Large intestine (tissue), 3 donors: ENCODE results near the gene AVPR1A. TPM values are rescaled to one million over a fixed set of nuclear protein-coding genes. Genes with fewer than 3 reads are reported as not detected.

Experiments used
- DNase-seq, 2 donors: peaks; one replicate each; pipeline versions ENCODE4 v3.0.0 to v3.0.0-alpha.2; 2013
- H3K27ac ChIP-seq: one replicate; pipeline ENCODE4 v1.5.1; 2013; ENCODE audit warnings: low read length
- H3K27me3 ChIP-seq: 2 replicates; pipeline ENCODE4 v1.6.1; 2013; ENCODE audit warnings: low read length; ENCODE audit not compliant: control insufficient read depth, insufficient read depth
- H3K36me3 ChIP-seq: 2 replicates; pipeline ENCODE4 v1.6.1; 2013; ENCODE audit warnings: low read length; ENCODE audit not compliant: control insufficient read depth, insufficient read depth
- H3K4me1 ChIP-seq: one replicate; pipeline ENCODE4 v1.6.1; 2013; ENCODE audit warnings: low read length; ENCODE audit not compliant: control insufficient read depth, insufficient read depth
- H3K4me3 ChIP-seq: one replicate; pipeline ENCODE4 v1.5.1; 2013; ENCODE audit warnings: low read length
- H3K9me3 ChIP-seq: one replicate; pipeline ENCODE4 v1.6.1; 2013; ENCODE audit warnings: mild to moderate bottlenecking, low read depth, low read length, moderate library complexity; ENCODE audit not compliant: control insufficient read depth
- WGBS: methylation state at CpG from one replicate; pipeline ENCODE4 v1.1.5; 2013; ENCODE audit warnings: low lambda C conversion rate; ENCODE audit not compliant: insufficient coverage; 5-methylcytosine and 5-hydroxymethylcytosine counted together
- polyA plus RNA-seq: library from polyadenylated mRNA; unstranded; fragments of 120-200 nt; gene quantifications from one replicate; pipeline ENCODE4 v1.2.1, GENCODE V29; 2013

The AVPR1A gene
- polyA plus RNA-seq, 1 donor = 0.84 TPM

GRCh38 chr12:63151623-63152320 is 771 bp upstream of the AVPR1A start:
- Histone ChIP-seq H3K4me3 (peak overlapping the region; percentile 19), H3K27ac (no peak overlapping the region), H3K36me3 (no peaks in the 10 kb centered on the region), H3K27me3 (peaks cover 53% of the 10 kb centered on the region), H3K4me1 (peaks cover 15% of the 10 kb centered on the region), H3K9me3 (peaks cover 11% of the 10 kb centered on the region)
- peak in 1 of 2 donors; percentile 45 for DNase-seq
- WGBS = no CpG with 5 or more reads among the region's 26 CpGs

- Histone ChIP-seq H3K9me3 (peaks cover 11% of the 10 kb centered on the region), H3K36me3 (no peaks in the 10 kb centered on the region), H3K4me3 (peak overlapping the region; percentile 19), H3K27ac (no peak overlapping the region), H3K4me1 (peaks cover 15% of the 10 kb centered on the region), H3K27me3 (peaks cover 56% of the 10 kb centered on the region)
- WGBS = no CpG with 5 or more reads among the region's 75 CpGs
- DNase-seq = peak in 1 of 2 donors; percentile 39
Observed at GRCh38 chr12:63149909-63150712, 890 bp downstream of the AVPR1A start.

- Histone ChIP-seq H3K27ac (no peak overlapping the region), H3K36me3 (no peaks in the 10 kb centered on the region), H3K4me1 (no peaks in the 10 kb centered on the region), H3K27me3 (peaks cover 19% of the 10 kb centered on the region), H3K4me3 (no peak overlapping the region), H3K9me3 (no peaks in the 10 kb centered on the region)
- no peak for DNase-seq
- WGBS = 100% methylated on average over 1 of the region's 3 CpGs
Observed at GRCh38 chr12:63144556-63144955, 6.4 kb downstream of the AVPR1A start.

- peak in 1 of 2 donors; percentile 8 for DNase-seq
- Histone ChIP-seq H3K4me3 (no peak overlapping the region), H3K4me1 (no peaks in the 10 kb centered on the region), H3K27me3 (peaks cover 2% of the 10 kb centered on the region), H3K27ac (no peak overlapping the region), H3K36me3 (no peaks in the 10 kb centered on the region), H3K9me3 (no peaks in the 10 kb centered on the region)
- 61% methylated on average over 3 of the region's 4 CpGs for WGBS
Observed at GRCh38 chr12:63138488-63138887, 12.5 kb downstream of the AVPR1A start.

- Histone ChIP-seq H3K27ac (no peak overlapping the region), H3K9me3 (no peaks in the 10 kb centered on the region), H3K27me3 (peaks cover 7% of the 10 kb centered on the region), H3K36me3 (no peaks in the 10 kb centered on the region), H3K4me1 (no peaks in the 10 kb centered on the region), H3K4me3 (no peak overlapping the region)
- no CpG with 5 or more reads among the region's 4 CpGs for WGBS
- DNase-seq = peak in 1 of 2 donors; percentile 2
Observed at GRCh38 chr12:63133981-63134380, 17.0 kb downstream of the AVPR1A start.

- whole genome bisulfite sequencing = no CpG with 5 or more reads among the region's 1 CpG
- H3K27ac ChIP-seq = no peak overlapping the region
- peaks cover 7% of the 10 kb centered on the region for H3K27me3 ChIP-seq
- H3K4me1 ChIP-seq = no peaks in the 10 kb centered on the region
- DNase-seq = no peak
- H3K36me3 ChIP-seq = no peaks in the 10 kb centered on the region
- H3K9me3 ChIP-seq = no peaks in the 10 kb centered on the region
- no peak overlapping the region for H3K4me3 ChIP-seq
Observed at GRCh38 chr12:63132201-63132600, 18.8 kb downstream of the AVPR1A start.

GRCh38 chr12:63129927-63130326 is 21.1 kb downstream of the AVPR1A start:
- Histone ChIP-seq H3K27me3 (peaks cover 7% of the 10 kb centered on the region), H3K4me3 (no peak overlapping the region), H3K4me1 (no peaks in the 10 kb centered on the region), H3K36me3 (no peaks in the 10 kb centered on the region), H3K27ac (no peak overlapping the region), H3K9me3 (no peaks in the 10 kb centered on the region)
- DNase-seq = no peak
- no CpG with 5 or more reads among the region's 2 CpGs for WGBS

- no peak overlapping the region for H3K27ac ChIP-seq
- no peak overlapping the region for H3K4me3 ChIP-seq
- H3K36me3 ChIP-seq = no peaks in the 10 kb centered on the region
- DNase-seq = no peak
- H3K4me1 ChIP-seq = no peaks in the 10 kb centered on the region
- no peaks in the 10 kb centered on the region for H3K9me3 ChIP-seq
- peaks cover 2% of the 10 kb centered on the region for H3K27me3 ChIP-seq
Observed at GRCh38 chr12:63124778-63125177, 26.2 kb downstream of the AVPR1A start.

GRCh38 chr12:63103494-63104131 is 47.4 kb downstream of the AVPR1A start:
- no peak for DNase-seq
- no peak overlapping the region for H3K27ac ChIP-seq
- no peaks in the 10 kb centered on the region for H3K9me3 ChIP-seq
- no peaks in the 10 kb centered on the region for H3K27me3 ChIP-seq
- no peaks in the 10 kb centered on the region for H3K36me3 ChIP-seq
- no peaks in the 10 kb centered on the region for H3K4me1 ChIP-seq
- no peak overlapping the region for H3K4me3 ChIP-seq
- WGBS = 11% methylated on average over 3 of the region's 5 CpGs

GRCh38 chr12:63101920-63102319 is 49.1 kb downstream of the AVPR1A start:
- no peak overlapping the region for H3K4me3 ChIP-seq
- no peak for DNase-seq
- no CpG with 5 or more reads among the region's 2 CpGs for WGBS
- no peak overlapping the region for H3K27ac ChIP-seq
- no peaks in the 10 kb centered on the region for H3K27me3 ChIP-seq
- H3K4me1 ChIP-seq = no peaks in the 10 kb centered on the region
- no peaks in the 10 kb centered on the region for H3K9me3 ChIP-seq
- no peaks in the 10 kb centered on the region for H3K36me3 ChIP-seq
